GM13976 (cell line): ENCODE measurements around the gene CCDC197.

Experiments used
- DNase-seq: peaks from one replicate; pipeline ENCODE4 v3.0.0; 2012; ENCODE audit warnings: low spot score
- CTCF ChIP-seq: IDR thresholded peaks from 2 replicates; pipeline ENCODE4 v1.5.1; 2012; ENCODE audit warnings: borderline replicate concordance, mild to moderate bottlenecking; ENCODE audit not compliant: insufficient read depth; ENCODE audit errors: extremely low read depth, missing control alignments, control extremely low read depth
- in situ Hi-C: fragments of 300-500 bp; cut with MboI; formaldehyde crosslinking; loops from one replicate; pipeline ENCODE4 v1.12.0; 2022; ENCODE audit warnings: low sequenced_read_pairs, mixed read lengths, inconsistent platforms; ENCODE audit not compliant: unreplicated experiment

Gene CCDC197

GRCh38 chr14:93997082-93997481, at the start of gene CCDC197:
CCDC197 (plus strand) TSS chr14:93997301; CDS start chr14:93998132, 831 bp downstream.
- no peak for DNase-seq
- TF ChIP-seq CTCF: no peak
- in situ Hi-C loops: loop anchor here (25.0 kb wide), 1 partner anchor 1140 kb away; no protein-coding TSS in a partner anchor

- DNase-seq: no peak
- in situ Hi-C loops: no loop called here
- no peak for TF ChIP-seq CTCF
Observed at GRCh38 chr14:93949511-93950075, 47.5 kb upstream of the CCDC197 start.

- no peak for DNase-seq
- in situ Hi-C loops: no loop called here
- no peak for TF ChIP-seq CTCF
Observed at GRCh38 chr14:93950948-93951634, 46.0 kb upstream of the CCDC197 start.

- no peak for DNase-seq
- in situ Hi-C loops: no loop called here
- TF ChIP-seq CTCF: no peak
Observed at GRCh38 chr14:93951635-93952540, 45.2 kb upstream of the CCDC197 start.

GRCh38 chr14:93952829-93953228, 44.3 kb upstream of the CCDC197 start:
- no peak for TF ChIP-seq CTCF
- DNase-seq: no peak

GRCh38 chr14:93953263-93953662, 43.8 kb upstream of the CCDC197 start:
- TF ChIP-seq CTCF: peak; percentile 41
- DNase-seq: peak; percentile 55
- in situ Hi-C loops: no loop called here

More at GRCh38 chr14:93952829-93953228, 44.3 kb upstream of the CCDC197 start:
- in situ Hi-C loops: no loop called here
